Measurements from ENCODE around the gene SLC7A5.
"Not testable (repeated sequence)": the region's sequence is repeated elsewhere in the genome, so short reads cannot be mapped to it uniquely, and the experiment has no call there.

GRCh38 chr16:87788730-87789436 is 80.4 kb downstream of the SLC7A5 start:
- TF ChIP-seq CTCF, POLR2AphosphoS5, EP300, POLR2A (IDR thresholded peaks at IDR 0.05): not testable (repeated sequence)
